B cell (primary cell): ENCODE measurements around the gene ANKRD13C. TPM values are rescaled to one million over a fixed set of nuclear protein-coding genes. Genes with fewer than 3 reads are reported as not detected.

ENCODE experiments used
- ATAC-seq: fragments of 200-7000 bp; cut with Tn5 transposase; one replicate; pipeline ENCODE4 v1.10.0; 2021; ENCODE audit warnings: low read depth, mild to moderate bottlenecking, moderate number of reproducible peaks, moderate library complexity
- CTCF ChIA-PET: fragments of 350-600 bp; sonication (Branson Sonifier 250); formaldehyde crosslinking; loops from one replicate; lab custom pipeline; 2021; ENCODE audit warnings: antibody characterized with exemption, inconsistent platforms; lab: Charles Lee
- POLR2A ChIA-PET: fragments of 350-600 bp; sonication (Branson Sonifier 250); formaldehyde crosslinking; loops from one replicate; lab custom pipeline; 2021; ENCODE audit warnings: antibody characterized with exemption; lab: Charles Lee
- DNase-seq: peaks from one replicate; pipeline ENCODE4 v3.0.0; 2013
- H2AFZ ChIP-seq: 2 replicates; pipeline ENCODE4 v1.6.1; 2012; ENCODE audit warnings: mild to moderate bottlenecking, low read depth, low read length; ENCODE audit not compliant: insufficient read depth, poor library complexity, severe bottlenecking
- H3K27ac ChIP-seq, 2 donors: 1 replicate in 1 of 2; 2 replicates in 1 of 2; pipeline ENCODE4 v1.5.1; 2012 to 2013; ENCODE audit warnings: low read length in 2 of 2, mild to moderate bottlenecking in 2 of 2, moderate library complexity in 1 of 2
- H3K27me3 ChIP-seq, 4 experiments: fragments of 200-600 bp in 1 of 4; sonication (generic) in 1 of 4; replicated peaks in 1 of 4; 1 replicate in 2 of 4; 2 replicates in 2 of 4; pipeline versions ENCODE4 v1.6.1 to v1.7.0; 2013 to 2016; ENCODE audit warnings: low read length in 3 of 4, mild to moderate bottlenecking in 2 of 4, mixed read lengths in 1 of 4, moderate library complexity in 1 of 4; ENCODE audit not compliant: insufficient read depth in 4 of 4, control insufficient read depth in 3 of 4; ENCODE audit errors: control extremely low read depth in 1 of 4
- H3K36me3 ChIP-seq, 2 experiments: replicated peaks in 1 of 2; 1 replicate in 1 of 2; 2 replicates in 1 of 2; pipeline versions ENCODE4 v1.6.1 to v1.7.1; 2013; ENCODE audit warnings: low read length in 1 of 2; ENCODE audit not compliant: insufficient read depth in 2 of 2, control insufficient read depth in 1 of 2; ENCODE audit errors: control extremely low read depth in 1 of 2, extremely low read depth in 1 of 2
- H3K4me1 ChIP-seq, 2 donors: fragments of 200-600 bp in 1 of 2; sonication (generic) in 1 of 2; 1 replicate in 1 of 2; 2 replicates in 1 of 2; pipeline versions ENCODE4 v1.5.1 to v1.6.1; 2013 to 2017; ENCODE audit warnings: low read length in 2 of 2; ENCODE audit not compliant: control insufficient read depth in 2 of 2, insufficient read depth in 2 of 2
- H3K4me2 ChIP-seq: replicated peaks from 2 replicates; pipeline ENCODE3; 2012; ENCODE audit warnings: mild to moderate bottlenecking, low read depth, low read length; ENCODE audit not compliant: poor library complexity, severe bottlenecking
- H3K4me3 ChIP-seq, 5 experiments: fragments of 200-600 bp in 1 of 5; sonication (generic) in 1 of 5; 1 replicate in 3 of 5; 2 replicates in 2 of 5; pipeline versions ENCODE4 v1.5.1 to v1.7.0; 2011 to 2016; ENCODE audit warnings: low read length in 4 of 5, mild to moderate bottlenecking in 4 of 5, low read depth in 2 of 5, control low read depth in 1 of 5, moderate library complexity in 1 of 5; ENCODE audit not compliant: insufficient read depth in 1 of 5; ENCODE audit errors: control extremely low read depth in 1 of 5, extremely low read depth in 1 of 5
- H3K79me2 ChIP-seq: fragments of 200-600 bp; sonication (generic); one replicate; pipeline ENCODE4 v1.6.0; 2016; ENCODE audit warnings: low read length; ENCODE audit not compliant: control insufficient read depth, insufficient read depth
- H3K9ac ChIP-seq: fragments of 200-600 bp; sonication (generic); 2 replicates; pipeline ENCODE4 v1.6.1; 2017; ENCODE audit warnings: mild to moderate bottlenecking, low read length, moderate library complexity
- H3K9me3 ChIP-seq, 3 donors: one replicate each; pipeline versions ENCODE4 v1.6.1 to v1.7.1; 2013; ENCODE audit warnings: low read length in 2 of 3; ENCODE audit not compliant: control insufficient read depth in 2 of 3, insufficient read depth in 1 of 3; ENCODE audit errors: control extremely low read depth in 1 of 3
- H4K20me1 ChIP-seq: 2 replicates; pipeline ENCODE4 v1.6.0; 2012; ENCODE audit warnings: mild to moderate bottlenecking, low read length; ENCODE audit not compliant: insufficient read depth, control insufficient read depth, poor library complexity, severe bottlenecking
- H3K27ac Mint-ChIP-seq: one replicate; pipeline ENCODE4 v1.8.0; 2021; ENCODE audit warnings: mixed read lengths
- H3K27me3 Mint-ChIP-seq: one replicate; pipeline ENCODE4 v1.8.0; 2021; ENCODE audit warnings: mixed read lengths
- H3K4me1 Mint-ChIP-seq: one replicate; pipeline ENCODE4 v1.8.0; 2021; ENCODE audit warnings: mixed read lengths
- H3K4me3 Mint-ChIP-seq: one replicate; pipeline ENCODE4 v1.8.0; 2021; ENCODE audit warnings: mixed read lengths
- H3K9me3 Mint-ChIP-seq: one replicate; pipeline ENCODE4 v1.8.0; 2022; ENCODE audit warnings: mixed read lengths; ENCODE audit not compliant: insufficient read depth
- CTCF ChIP-seq: fragments of 200-600 bp; IDR thresholded peaks from one replicate; pipeline ENCODE4 v1.8.0; 2022; ENCODE audit warnings: antibody characterized with exemption, mild to moderate bottlenecking
- EZH2 ChIP-seq: IDR thresholded peaks from 2 replicates; pipeline ENCODE4 v1.6.1; 2012; ENCODE audit warnings: borderline replicate concordance, low read depth, mild to moderate bottlenecking, moderate library complexity, low read length; ENCODE audit not compliant: insufficient read depth, poor library complexity, severe bottlenecking
- WGBS: methylation state at CpG from one replicate; pipeline ENCODE4 v1.1.5; 2013; ENCODE audit warnings: missing lambda C conversion rate; ENCODE audit not compliant: insufficient coverage; 5-methylcytosine and 5-hydroxymethylcytosine counted together
- intact Hi-C: fragments of 100-400 bp; cut with micrococcal nuclease; formaldehyde crosslinking; loops from one replicate; pipeline ENCODE4 v1.10.0; 2022
- polyA plus RNA-seq: library from polyadenylated mRNA; depleted of rRNA; stranded (reverse); fragments of >200 nt; gene quantifications from 2 replicates; pipeline ENCODE4 v1.2.3, GENCODE V29; 2012
- total RNA-seq, 2 donors: library from RNA; stranded (reverse); fragments of 120-200 nt in 1 of 2; gene quantifications; 1 replicate in 1 of 2; 2 replicates in 1 of 2; pipeline versions ENCODE4 v1.2.3 to v1.2.4, GENCODE V29; 2013 to 2022

Gene ANKRD13C
- total and polyA plus RNA-seq, 2 donors (not counting 1 experiment from before 2014, with no cell fraction given), result 7.9 to 29.9 TPM

- H3K27ac ChIP-seq, result no peak overlapping the region
- no peak overlapping the region for H3K9ac ChIP-seq
- POLR2A ChIA-PET, result no interaction called here
- peaks cover 0 to 6% (median 0%) of the 10 kb centered on the region in 3 donors for H3K9me3 ChIP-seq
- no peak overlapping the region for H3K4me3 Mint-ChIP-seq
- DNase-seq (no peak), ATAC-seq (no peak)
- CTCF ChIA-PET, result interaction anchor here (0.6 kb wide), 1 partner anchor 243 kb away, joined by 3 read pairs; no protein-coding TSS in a partner anchor
- H2AFZ ChIP-seq, result no peak overlapping the region
- peaks cover 2 to 24% of the 10 kb centered on the region in 2 experiments for H3K36me3 ChIP-seq
- WGBS, result 88% methylated on average over 7 of the region's 7 CpGs
- no peak overlapping the region for H3K27ac Mint-ChIP-seq
- no peak overlapping the region for H3K4me2 ChIP-seq
- H3K9me3 Mint-ChIP-seq, result no peaks in the 10 kb centered on the region
- intact Hi-C loops, result no loop called here
- H3K4me1 Mint-ChIP-seq, result no peaks in the 10 kb centered on the region
- no peak for TF ChIP-seq EZH2
- TF ChIP-seq CTCF, result no peak
- H3K4me1 ChIP-seq, result no peaks in the 10 kb centered on the region
- no peaks in the 10 kb centered on the region for H3K27me3 Mint-ChIP-seq
- no peaks in the 10 kb centered on the region for H3K27me3 ChIP-seq
- no peak overlapping the region for H3K4me3 ChIP-seq
- H3K79me2 ChIP-seq, result no peaks in the 10 kb centered on the region
- no peaks in the 10 kb centered on the region for H4K20me1 ChIP-seq
Observed at GRCh38 chr1:70264839-70265238, 89.7 kb downstream of the ANKRD13C start.

GRCh38 chr1:70256664-70257063, 97.9 kb downstream of the ANKRD13C start:
- Histone ChIP-seq H3K27me3 (no peaks in the 10 kb centered on the region), H3K9ac (no peak overlapping the region), H2AFZ (no peak overlapping the region), H3K79me2 (no peaks in the 10 kb centered on the region), H3K36me3 (peaks cover 0 to 3% of the 10 kb centered on the region in 2 experiments), H3K4me2 (no peak overlapping the region), H4K20me1 (no peaks in the 10 kb centered on the region), H3K9me3 (peaks cover 0 to 6% (median 0%) of the 10 kb centered on the region in 3 donors), H3K27ac (no peak overlapping the region), H3K4me3 (no peak overlapping the region), H3K4me1 (no peaks in the 10 kb centered on the region)
- H3K4me1 Mint-ChIP-seq, result no peaks in the 10 kb centered on the region
- no peak overlapping the region for H3K4me3 Mint-ChIP-seq
- ATAC-seq (no peak), DNase-seq (no peak)
- no peaks in the 10 kb centered on the region for H3K27me3 Mint-ChIP-seq
- TF ChIP-seq CTCF, result no peak
- TF ChIP-seq EZH2, result no peak
- WGBS, result 89% methylated on average over 1 of the region's 1 CpG
- CTCF ChIA-PET, result no interaction called here
- POLR2A ChIA-PET, result no interaction called here
- intact Hi-C loops, result no loop called here
- H3K27ac Mint-ChIP-seq, result no peak overlapping the region
- H3K9me3 Mint-ChIP-seq, result no peaks in the 10 kb centered on the region
